Tibial artery (tissue), 4 donors: ENCODE results near the gene GHR.

Experiments
- DNase-seq, 2 donors: peaks; one replicate each; pipeline ENCODE4 v3.0.0-alpha.2; 2019
- H3K27ac ChIP-seq, 2 donors: fragments of 200-600 bp; sonication (generic) in 1 of 2; 1 replicate in 1 of 2; 2 replicates in 1 of 2; pipeline ENCODE4 v1.5.1; 2018 to 2019; ENCODE audit warnings: mild to moderate bottlenecking in 1 of 2
- H3K27me3 ChIP-seq, 2 donors: fragments of 200-600 bp; sonication (generic) in 1 of 2; one replicate each; pipeline versions ENCODE4 v1.5.1 to v1.6.0; 2016 to 2019
- H3K36me3 ChIP-seq, 3 donors: fragments of 200-600 bp; sonication (generic) in 2 of 3; one replicate each; pipeline ENCODE4 v1.5.1; 2016 to 2019; ENCODE audit warnings: mild to moderate bottlenecking in 2 of 3
- H3K4me1 ChIP-seq, 4 donors: fragments of 200-600 bp; sonication (generic) in 2 of 4; 1 replicate in 3 of 4; 2 replicates in 1 of 4; pipeline ENCODE4 v1.5.1; 2016 to 2019
- H3K4me3 ChIP-seq, 2 donors: fragments of 200-600 bp; sonication (generic) in 1 of 2; 1 replicate in 1 of 2; 2 replicates in 1 of 2; pipeline ENCODE4 v1.5.1; 2018 to 2019; ENCODE audit warnings: mild to moderate bottlenecking in 2 of 2
- H3K9me3 ChIP-seq, 3 donors: fragments of 200-600 bp; sonication (generic) in 1 of 3; one replicate each; pipeline ENCODE4 v1.5.1; 2016 to 2019
- intact Hi-C: fragments of 100-400 bp; cut with DNase I; formaldehyde crosslinking; loops from one replicate; pipeline ENCODE4 v1.15.0; 2023; ENCODE audit warnings: low total_unique reads
- TF ChIP-seq, protein P1 (sequence below), 2 experiments: fragments of 200-600 bp in 1 of 2; fragments of 450-650 bp in 1 of 2; IDR thresholded peaks; one replicate each; pipeline ENCODE4 v1.5.1; 2017 to 2019; ENCODE audit warnings: antibody characterized with exemption in 2 of 2, mild to moderate bottlenecking in 1 of 2, moderate library complexity in 1 of 2

Gene GHR

DNA sequence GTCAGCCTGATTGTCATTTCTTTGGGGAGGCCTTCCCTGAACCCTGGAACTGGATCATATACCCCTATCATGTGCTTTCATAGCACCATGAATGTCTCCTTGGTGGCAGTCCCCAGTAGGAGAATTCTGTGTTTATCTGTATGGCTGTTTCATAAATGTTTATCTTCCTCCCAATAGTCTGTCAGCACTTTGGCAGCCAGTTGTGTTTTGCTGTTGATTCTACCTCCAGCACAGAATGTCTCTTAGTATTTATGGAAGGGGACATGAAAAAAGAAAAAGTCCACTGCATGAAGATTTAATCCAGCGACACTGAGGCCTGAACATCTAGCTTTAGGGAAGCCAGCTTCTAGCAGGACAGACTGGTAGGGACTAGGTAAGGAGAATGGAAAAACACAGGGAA is 38.3 kb downstream of the GHR start:
- Histone ChIP-seq H3K9me3 (no peaks in the 10 kb centered on the region), H3K27ac (no peak overlapping the region), H3K36me3 (no peaks in the 10 kb centered on the region), H3K4me1 (peaks cover 0 to 11% (median 6%) of the 10 kb centered on the region in 4 donors), H3K4me3 (no peak overlapping the region), H3K27me3 (no peaks in the 10 kb centered on the region)
- intact Hi-C loops: no loop called here
- TF ChIP-seq, protein P1, sequence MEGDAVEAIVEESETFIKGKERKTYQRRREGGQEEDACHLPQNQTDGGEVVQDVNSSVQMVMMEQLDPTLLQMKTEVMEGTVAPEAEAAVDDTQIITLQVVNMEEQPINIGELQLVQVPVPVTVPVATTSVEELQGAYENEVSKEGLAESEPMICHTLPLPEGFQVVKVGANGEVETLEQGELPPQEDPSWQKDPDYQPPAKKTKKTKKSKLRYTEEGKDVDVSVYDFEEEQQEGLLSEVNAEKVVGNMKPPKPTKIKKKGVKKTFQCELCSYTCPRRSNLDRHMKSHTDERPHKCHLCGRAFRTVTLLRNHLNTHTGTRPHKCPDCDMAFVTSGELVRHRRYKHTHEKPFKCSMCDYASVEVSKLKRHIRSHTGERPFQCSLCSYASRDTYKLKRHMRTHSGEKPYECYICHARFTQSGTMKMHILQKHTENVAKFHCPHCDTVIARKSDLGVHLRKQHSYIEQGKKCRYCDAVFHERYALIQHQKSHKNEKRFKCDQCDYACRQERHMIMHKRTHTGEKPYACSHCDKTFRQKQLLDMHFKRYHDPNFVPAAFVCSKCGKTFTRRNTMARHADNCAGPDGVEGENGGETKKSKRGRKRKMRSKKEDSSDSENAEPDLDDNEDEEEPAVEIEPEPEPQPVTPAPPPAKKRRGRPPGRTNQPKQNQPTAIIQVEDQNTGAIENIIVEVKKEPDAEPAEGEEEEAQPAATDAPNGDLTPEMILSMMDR (IDR thresholded peaks at IDR 0.05): no peak
- no peak for DNase-seq

GRCh38 chr5:42462083-42462482 is 38.8 kb downstream of the GHR start:
- TF ChIP-seq, protein P1 (IDR thresholded peaks at IDR 0.05): no peak
- H3K9me3 ChIP-seq: no peaks in the 10 kb centered on the region
- H3K36me3 ChIP-seq: no peaks in the 10 kb centered on the region
- H3K27ac ChIP-seq: no peak overlapping the region
- intact Hi-C loops: no loop called here
- H3K27me3 ChIP-seq: no peaks in the 10 kb centered on the region
- no peak for DNase-seq
- no peak overlapping the region for H3K4me3 ChIP-seq
- peaks cover 0 to 11% (median 6%) of the 10 kb centered on the region in 4 donors for H3K4me1 ChIP-seq

DNA sequence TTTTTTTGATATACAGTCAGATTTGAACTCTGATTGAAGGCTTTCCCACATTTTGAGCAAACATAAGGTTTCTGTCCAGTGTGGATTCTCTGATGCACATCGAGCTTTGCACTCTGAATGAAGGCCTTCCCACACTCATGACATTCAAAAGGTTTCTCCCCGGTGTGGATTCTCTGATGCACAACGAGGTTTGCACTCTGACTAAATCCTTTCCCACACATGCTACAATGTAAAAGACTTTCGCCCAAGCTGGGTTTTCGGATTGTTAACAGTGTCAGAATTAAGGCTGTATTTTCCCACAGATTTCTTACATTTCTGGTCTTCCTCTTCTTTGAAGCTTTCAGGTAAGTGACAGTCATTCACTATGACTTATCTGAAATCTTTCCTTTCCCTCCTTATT is 44.3 kb downstream of the GHR start:
- H3K36me3 ChIP-seq: no peaks in the 10 kb centered on the region
- TF ChIP-seq, protein P1 (IDR thresholded peaks at IDR 0.05): no peak
- no peaks in the 10 kb centered on the region for H3K9me3 ChIP-seq

GRCh38 chr5:42467981-42468524 is 44.8 kb downstream of the GHR start:
- Histone ChIP-seq H3K27ac (no peak overlapping the region), H3K27me3 (no peaks in the 10 kb centered on the region), H3K36me3 (no peaks in the 10 kb centered on the region), H3K4me3 (no peak overlapping the region), H3K4me1 (peaks cover 0 to 14% (median 6%) of the 10 kb centered on the region in 4 donors), H3K9me3 (no peaks in the 10 kb centered on the region)
- DNase-seq: no peak
- TF ChIP-seq, protein P1 (IDR thresholded peaks at IDR 0.05): no peak
- intact Hi-C loops: no loop called here

More for the DNA sequence above, 44.3 kb downstream of the GHR start:
- no peak for DNase-seq
- Histone ChIP-seq H3K27me3 (no peaks in the 10 kb centered on the region), H3K27ac (no peak overlapping the region), H3K4me1 (peaks cover 0 to 10% (median 6%) of the 10 kb centered on the region in 4 donors), H3K4me3 (no peak overlapping the region)
- intact Hi-C loops: no loop called here

DNA sequence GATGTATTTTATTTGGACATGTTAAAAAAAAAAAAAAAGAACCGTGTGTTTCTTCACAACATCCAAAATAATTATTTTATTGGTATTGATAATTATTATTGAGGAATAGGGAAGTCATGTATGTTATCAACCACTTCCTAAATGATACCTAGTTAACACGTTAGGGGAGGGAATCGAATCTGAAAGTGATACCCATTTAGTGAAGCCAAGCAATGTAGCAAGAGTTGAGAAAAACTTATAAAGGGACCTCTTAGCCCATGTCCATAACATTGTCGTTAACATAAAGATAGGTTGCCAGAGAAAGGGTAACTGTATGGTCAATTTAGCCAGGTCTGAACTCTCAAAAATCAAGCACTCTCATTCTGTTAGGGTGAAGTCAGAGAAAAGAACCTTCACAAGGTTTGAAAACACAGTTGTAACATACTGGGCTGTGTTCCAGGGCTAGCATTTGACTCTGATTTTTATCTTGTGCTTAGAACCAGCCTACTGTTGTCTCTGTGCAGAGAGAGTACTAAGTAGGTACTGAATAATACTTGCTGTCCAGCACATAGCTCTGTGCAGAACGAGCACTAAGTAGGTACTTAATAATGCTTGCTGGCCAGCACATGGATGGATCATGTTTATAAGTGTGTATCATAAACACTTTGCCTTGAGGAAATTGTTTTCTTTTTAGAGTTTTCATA is 60.4 kb downstream of the GHR start:
- H3K4me3 ChIP-seq: no peak overlapping the region
- H3K4me1 ChIP-seq: no peaks in the 10 kb centered on the region
- peaks cover 0 to 6% (median 0%) of the 10 kb centered on the region in 3 donors for H3K36me3 ChIP-seq
- H3K9me3 ChIP-seq: peaks cover 0 to 5% (median 0%) of the 10 kb centered on the region in 3 donors
- intact Hi-C loops: no loop called here
- H3K27me3 ChIP-seq: no peaks in the 10 kb centered on the region
- TF ChIP-seq, protein P1 (IDR thresholded peaks at IDR 0.05): no peak
- H3K27ac ChIP-seq: no peak overlapping the region
- no peak for DNase-seq
